Keratinocyte (primary cell): Measurements from ENCODE around the gene RFWD3. TPM values are rescaled to one million over a fixed set of nuclear protein-coding genes. Genes with fewer than 3 reads are reported as not detected.

Experiments
- DNase-seq: peaks from one replicate; pipeline ENCODE4 v3.0.0-alpha.2; 2011; ENCODE audit warnings: low read depth, missing footprints, low spot score
- FAIRE-seq: peaks from 2 replicates; lab custom pipeline; 2011; peaks lifted over from hg19 to GRCh38; lab: Jason Lieb, UNC
- H2AFZ ChIP-seq: 2 replicates; pipeline ENCODE4 v1.6.0; 2012; ENCODE audit warnings: low read length, control low read depth, inconsistent platforms; ENCODE audit not compliant: control insufficient read depth
- H3K27ac ChIP-seq: 2 replicates; pipeline ENCODE4 v1.5.1; 2011; ENCODE audit warnings: low read length; ENCODE audit not compliant: control insufficient read depth, insufficient read depth
- H3K27me3 ChIP-seq: 3 replicates; pipeline ENCODE4 v1.6.0; 2011; ENCODE audit warnings: low read length; ENCODE audit not compliant: control insufficient read depth, insufficient read depth; ENCODE audit errors: extremely low read depth
- H3K36me3 ChIP-seq, 2 experiments: 2 replicates in 1 of 2; 3 replicates in 1 of 2; pipeline ENCODE4 v1.5.1; 2011; ENCODE audit warnings: low read length in 2 of 2, mild to moderate bottlenecking in 1 of 2; ENCODE audit not compliant: control insufficient read depth in 2 of 2, insufficient read depth in 2 of 2; ENCODE audit errors: extremely low read depth in 1 of 2
- H3K4me1 ChIP-seq: 3 replicates; pipeline ENCODE4 v1.5.1; 2011; ENCODE audit warnings: low read length; ENCODE audit not compliant: control insufficient read depth, insufficient read depth; ENCODE audit errors: extremely low read depth
- H3K4me2 ChIP-seq: 3 replicates; pipeline ENCODE4 v1.6.0; 2011; ENCODE audit warnings: low read depth, low read length; ENCODE audit not compliant: control insufficient read depth, insufficient read depth; ENCODE audit errors: extremely low read depth
- H3K4me3 ChIP-seq, 3 experiments: fragments of 200-600 bp in 1 of 3; sonication (generic) in 1 of 3; 2 replicates in 2 of 3; 3 replicates in 1 of 3; pipeline ENCODE4 v1.5.1; 2011 to 2016; ENCODE audit warnings: low read length in 3 of 3, mild to moderate bottlenecking in 3 of 3, control low read depth in 2 of 3, inconsistent platforms in 1 of 3, low read depth in 1 of 3, mixed read lengths in 1 of 3, mixed run types in 1 of 3, moderate library complexity in 1 of 3; ENCODE audit not compliant: control insufficient read depth in 2 of 3, insufficient read depth in 2 of 3; ENCODE audit errors: extremely low read depth in 1 of 3
- H3K79me2 ChIP-seq: 2 replicates; pipeline ENCODE4 v1.6.0; 2012; ENCODE audit warnings: low read length; ENCODE audit not compliant: control insufficient read depth, insufficient read depth
- H3K9ac ChIP-seq: 3 replicates; pipeline ENCODE4 v1.6.0; 2011; ENCODE audit warnings: low read length; ENCODE audit not compliant: control insufficient read depth, insufficient read depth; ENCODE audit errors: extremely low read depth
- H3K9me1 ChIP-seq: 3 replicates; pipeline ENCODE4 v1.6.0; 2011; ENCODE audit warnings: low read length; ENCODE audit not compliant: control insufficient read depth, insufficient read depth; ENCODE audit errors: extremely low read depth
- H3K9me3 ChIP-seq: 2 replicates; pipeline ENCODE4 v1.5.1; 2012; ENCODE audit warnings: low read depth, low read length; ENCODE audit not compliant: control insufficient read depth
- H4K20me1 ChIP-seq: 3 replicates; pipeline ENCODE4 v1.6.0; 2011; ENCODE audit warnings: low read length; ENCODE audit not compliant: control insufficient read depth, insufficient read depth; ENCODE audit errors: extremely low read depth
- EZH2 ChIP-seq: IDR thresholded peaks from one replicate; pipeline ENCODE4 v1.6.1; 2012; ENCODE audit warnings: inconsistent platforms, mild to moderate bottlenecking, low read length, moderate library complexity
- dilution Hi-C: fragments of 300-500 bp; cut with MboI; formaldehyde crosslinking; loops from one replicate; pipeline ENCODE4 v1.7.0; 2020; ENCODE audit warnings: low sequenced_read_pairs; ENCODE audit not compliant: extremely low pct_ligation_motif_present
- polyA plus RNA-seq, 5 experiments: library from polyadenylated mRNA; depleted of rRNA in 3 of 5; stranded (reverse) in 3 of 5; stranded (forward) in 1 of 5; unstranded in 1 of 5; fragments of >200 nt; gene quantifications; 1 replicate in 1 of 5; 2 replicates in 3 of 5; 3 replicates in 1 of 5; pipeline versions ENCODE4 v1.2.1 to v1.2.3, GENCODE V29; 2011 to 2012; ENCODE audit warnings: missing spikeins in 2 of 5, low read depth in 1 of 5, low replicate concordance in 1 of 5
- TF ChIP-seq, protein P1 (sequence below), 3 experiments: IDR thresholded peaks in 1 of 3; conservative IDR thresholded peaks in 1 of 3; optimal IDR thresholded peaks in 1 of 3; 2 replicates in 2 of 3; 3 replicates in 1 of 3; pipeline versions ENCODE3 to v1.5.1; 2011; ENCODE audit warnings: low read length in 3 of 3, mild to moderate bottlenecking in 3 of 3, moderate library complexity in 2 of 3, control low read depth in 1 of 3, inconsistent platforms in 1 of 3; ENCODE audit not compliant: insufficient read depth in 2 of 3; ENCODE audit errors: extremely low read depth in 1 of 3

RFWD3 gene
- polyA plus RNA-seq, 1 donor (not counting 4 experiments of a cell fraction or from before 2014, with no cell fraction given): 29.2 TPM

DNA sequence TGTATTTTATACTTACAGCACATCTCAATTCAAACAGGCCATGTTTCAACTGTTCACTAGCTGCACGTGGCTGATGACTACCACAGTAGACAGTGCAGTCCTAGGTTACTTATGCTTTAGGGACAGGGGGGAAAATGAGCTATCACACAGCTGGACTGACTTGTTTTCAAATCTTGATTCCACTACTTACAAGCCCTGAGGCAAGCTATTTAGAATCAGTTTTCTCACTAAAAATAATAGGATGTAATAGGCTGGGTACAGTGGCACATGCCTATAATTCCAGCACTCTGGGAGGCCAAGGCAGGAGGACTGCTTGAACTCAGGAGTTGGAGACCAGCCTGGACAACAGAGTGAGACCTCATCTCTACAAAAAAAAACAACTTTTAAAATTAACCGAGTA lies 70.1 kb downstream of the RFWD3 start:
- Histone ChIP-seq H3K4me2 (no peak overlapping the region), H3K9ac (no peak overlapping the region), H3K9me1 (peaks cover 3% of the 10 kb centered on the region), H3K79me2 (peaks cover 83% of the 10 kb centered on the region), H3K27ac (no peak overlapping the region), H4K20me1 (no peaks in the 10 kb centered on the region), H3K36me3 (peaks cover 0 to 3% of the 10 kb centered on the region in 2 experiments), H2AFZ (no peak overlapping the region), H3K4me3 (no peak overlapping the region), H3K27me3 (no peaks in the 10 kb centered on the region), H3K4me1 (peaks cover 19% of the 10 kb centered on the region), H3K9me3 (no peaks in the 10 kb centered on the region)
- dilution Hi-C loops: no loop called here
- no peak for TF ChIP-seq EZH2
- TF ChIP-seq, protein P1, sequence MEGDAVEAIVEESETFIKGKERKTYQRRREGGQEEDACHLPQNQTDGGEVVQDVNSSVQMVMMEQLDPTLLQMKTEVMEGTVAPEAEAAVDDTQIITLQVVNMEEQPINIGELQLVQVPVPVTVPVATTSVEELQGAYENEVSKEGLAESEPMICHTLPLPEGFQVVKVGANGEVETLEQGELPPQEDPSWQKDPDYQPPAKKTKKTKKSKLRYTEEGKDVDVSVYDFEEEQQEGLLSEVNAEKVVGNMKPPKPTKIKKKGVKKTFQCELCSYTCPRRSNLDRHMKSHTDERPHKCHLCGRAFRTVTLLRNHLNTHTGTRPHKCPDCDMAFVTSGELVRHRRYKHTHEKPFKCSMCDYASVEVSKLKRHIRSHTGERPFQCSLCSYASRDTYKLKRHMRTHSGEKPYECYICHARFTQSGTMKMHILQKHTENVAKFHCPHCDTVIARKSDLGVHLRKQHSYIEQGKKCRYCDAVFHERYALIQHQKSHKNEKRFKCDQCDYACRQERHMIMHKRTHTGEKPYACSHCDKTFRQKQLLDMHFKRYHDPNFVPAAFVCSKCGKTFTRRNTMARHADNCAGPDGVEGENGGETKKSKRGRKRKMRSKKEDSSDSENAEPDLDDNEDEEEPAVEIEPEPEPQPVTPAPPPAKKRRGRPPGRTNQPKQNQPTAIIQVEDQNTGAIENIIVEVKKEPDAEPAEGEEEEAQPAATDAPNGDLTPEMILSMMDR (optimal IDR thresholded peaks at IDR 0.05 in 1 of 3, IDR thresholded peaks at IDR 0.05 in 1 of 3, conservative IDR thresholded peaks at IDR 0.05 in 1 of 3; ENCODE audit: extremely low read depth in 1 of 3, insufficient read depth in 2 of 3, low read length in 3 of 3): no peak
- no peak for FAIRE-seq
- no peak for DNase-seq

DNA sequence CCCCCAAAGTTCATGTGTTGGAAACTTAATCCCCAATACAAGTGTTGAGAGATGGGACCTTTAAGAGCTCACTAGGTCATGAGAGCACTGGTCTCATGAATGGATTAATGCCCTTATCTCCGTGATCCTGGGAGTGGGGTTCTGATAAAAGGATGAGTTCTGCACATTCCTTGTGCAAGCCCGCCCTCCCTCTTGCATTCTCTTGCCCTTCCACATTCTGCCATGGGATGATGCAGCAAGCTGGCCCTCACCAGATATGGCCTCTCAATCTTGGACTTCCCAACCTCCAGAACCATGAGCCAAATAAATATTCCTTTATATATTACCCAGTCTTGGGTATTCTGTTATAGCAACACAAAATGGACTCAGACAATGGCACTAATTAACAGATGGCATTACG lies 73.8 kb downstream of the RFWD3 start:
- dilution Hi-C loops: no loop called here
- H3K4me3 ChIP-seq: no peak overlapping the region
- peaks cover 3% of the 10 kb centered on the region for H3K9me1 ChIP-seq
- peaks cover 0 to 3% of the 10 kb centered on the region in 2 experiments for H3K36me3 ChIP-seq
- TF ChIP-seq EZH2: no peak
- H3K9ac ChIP-seq: no peak overlapping the region
- FAIRE-seq (no peak), DNase-seq (no peak)
- H3K4me1 ChIP-seq: peaks cover 5% of the 10 kb centered on the region
- no peak overlapping the region for H3K4me2 ChIP-seq
- H3K27me3 ChIP-seq: no peaks in the 10 kb centered on the region
- no peak overlapping the region for H3K27ac ChIP-seq
- peaks cover 76% of the 10 kb centered on the region for H3K79me2 ChIP-seq
- no peaks in the 10 kb centered on the region for H4K20me1 ChIP-seq
- H3K9me3 ChIP-seq: no peaks in the 10 kb centered on the region
- no peak overlapping the region for H2AFZ ChIP-seq
